Transverse colon (tissue), 4 donors: ENCODE measurements around the gene FER1L5. TPM values are rescaled to one million over a fixed set of nuclear protein-coding genes. Genes with fewer than 3 reads are reported as not detected.
A peak's percentile ranks its signal among the peaks of the same experiment; 100 is the strongest.

Experiments used
- DNase-seq: peaks from one replicate; pipeline ENCODE4 v3.0.0-alpha.2; 2019
- H3K27ac ChIP-seq, 4 donors: fragments of 200-600 bp; sonication (generic); 2 replicates each; pipeline ENCODE4 v1.5.1; 2016 to 2018; ENCODE audit warnings: inconsistent platforms in 4 of 4
- H3K27me3 ChIP-seq: fragments of 200-600 bp; sonication (generic); 2 replicates; pipeline ENCODE4 v1.5.1; 2017; ENCODE audit warnings: inconsistent platforms
- H3K36me3 ChIP-seq, 4 donors: fragments of 200-600 bp; sonication (generic); 2 replicates each; pipeline ENCODE4 v1.5.1; 2017 to 2019; ENCODE audit warnings: inconsistent platforms in 4 of 4
- H3K4me1 ChIP-seq, 4 donors: fragments of 200-600 bp; sonication (generic); 2 replicates each; pipeline ENCODE4 v1.5.1; 2017 to 2020; ENCODE audit warnings: inconsistent platforms in 4 of 4
- H3K4me3 ChIP-seq, 4 donors: fragments of 200-600 bp; sonication (generic); 1 replicate in 1 of 4; 2 replicates in 3 of 4; pipeline versions ENCODE4 v1.5.1 to v1.6.1; 2017 to 2019; ENCODE audit warnings: inconsistent platforms in 4 of 4
- H3K9me3 ChIP-seq, 2 donors: fragments of 200-600 bp; sonication (generic); 2 replicates each; pipeline ENCODE4 v1.5.1; 2017 to 2019; ENCODE audit warnings: inconsistent platforms in 2 of 2
- CTCF ChIP-seq, 5 experiments: fragments of 200-600 bp in 3 of 5; fragments of 450-650 bp in 2 of 5; sonication (generic) in 3 of 5; IDR thresholded peaks; 1 replicate in 2 of 5; 2 replicates in 3 of 5; pipeline ENCODE4 v1.5.1; 2016 to 2017; ENCODE audit warnings: antibody characterized with exemption in 5 of 5, inconsistent platforms in 3 of 5, mild to moderate bottlenecking in 2 of 5, moderate library complexity in 1 of 5
- EP300 ChIP-seq: sonication (generic); formaldehyde crosslinking; IDR thresholded peaks from one replicate; pipeline ENCODE4 v1.6.1; 2017; ENCODE audit warnings: antibody characterized with exemption, low read depth
- POLR2A ChIP-seq: fragments of 450-650 bp; IDR thresholded peaks from one replicate; pipeline ENCODE4 v1.6.1; 2016; ENCODE audit warnings: antibody characterized with exemption, mild to moderate bottlenecking, moderate library complexity
- POLR2AphosphoS5 ChIP-seq, 3 donors: sonication (generic); formaldehyde crosslinking; IDR thresholded peaks; one replicate each; pipeline ENCODE4 v1.6.1; 2016; ENCODE audit warnings: antibody characterized with exemption in 3 of 3
- WGBS, 2 donors: methylation state at CpG; one replicate each; pipeline ENCODE4 v1.1.5; 2018; ENCODE audit warnings: low coverage in 1 of 2; 5-methylcytosine and 5-hydroxymethylcytosine counted together
- in situ Hi-C, 4 donors: fragments of 200-750 bp; cut with MboI; loops; one replicate each; pipeline versions ENCODE4 v1.15.0 to v1.15.1; 2017; ENCODE audit warnings: low sequenced_read_pairs in 3 of 4, low pct_ligation_motif_present in 1 of 4, low pct_unique_long_range_greater_than_20kb in 1 of 4
- intact Hi-C: fragments of 100-400 bp; cut with DNase I; formaldehyde crosslinking; loops from one replicate; pipeline ENCODE4 v1.15.1; 2023; ENCODE audit warnings: low total_unique reads
- total RNA-seq, 4 donors: library from RNA; depleted of rRNA; stranded (reverse); fragments of >200 nt; gene quantifications; one replicate each; pipeline ENCODE4 v1.1.0, GENCODE V29; 2016

Gene FER1L5
- not detected for total RNA-seq

DNA sequence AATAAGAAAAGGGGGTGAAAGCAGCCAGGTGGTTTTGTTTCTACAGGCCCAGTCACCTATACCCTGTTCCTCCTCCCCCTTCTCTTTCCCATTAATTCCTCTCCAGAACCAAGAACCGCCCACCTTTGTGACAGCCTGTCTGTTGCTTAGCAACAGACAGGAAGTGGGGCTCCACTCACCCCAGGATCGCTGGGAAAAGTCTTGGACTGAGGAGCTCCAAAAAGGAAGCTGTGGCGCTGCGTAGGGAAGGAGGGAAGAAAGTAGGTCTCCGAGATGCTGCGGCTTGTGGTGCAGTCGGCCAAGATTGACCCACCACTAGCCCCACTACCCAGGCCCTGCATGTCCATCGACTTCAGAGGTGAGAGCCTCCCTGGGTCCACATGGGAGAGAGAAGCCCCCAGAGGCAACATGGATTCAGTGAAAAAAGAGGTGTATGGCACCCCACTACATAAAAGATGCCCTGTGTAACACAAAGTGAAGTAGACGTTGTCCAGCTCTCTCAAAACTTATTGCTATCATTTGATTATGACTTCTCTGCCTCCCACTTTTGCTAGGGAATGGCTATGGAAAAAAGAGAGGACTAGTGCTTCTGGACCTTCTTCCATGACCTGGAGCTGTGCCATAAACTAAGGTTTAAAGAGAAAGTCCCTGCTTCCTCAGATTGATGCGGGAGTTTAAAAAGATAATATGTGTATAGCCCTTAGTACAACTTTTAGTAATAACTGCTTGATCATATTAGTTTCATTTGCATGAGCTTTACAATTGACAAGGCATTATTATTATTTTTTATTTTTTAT, at the start of gene FER1L5:
TSS of gene FER1L5 (plus strand) at position 201 of the 797 bp plus-strand sequence. CDS start at position 274, 73 bp downstream.
- no peak within 1 kb of the TSS for H3K4me3 ChIP-seq
- intact Hi-C loops (no loop called here), in situ Hi-C loops (no loop called here)
- no peaks in the 10 kb centered on the region for H3K27me3 ChIP-seq
- 56 to 69% methylated on average over 2 to 10 of the region's 10 CpGs for WGBS, 2 donors
- peaks cover 0 to 5% (median 2%) of the 10 kb centered on the region in 4 donors for H3K4me1 ChIP-seq
- H3K9me3 ChIP-seq, result no peaks in the 10 kb centered on the region
- no peak within 1 kb of the TSS for H3K27ac ChIP-seq
- DNase-seq, result no peak
- TF ChIP-seq POLR2A (no peak), CTCF (IDR thresholded peaks at IDR 0.05) (no peak), EP300 (no peak), POLR2AphosphoS5 (IDR thresholded peaks at IDR 0.05) (no peak)
- no peaks in the 10 kb centered on the region for H3K36me3 ChIP-seq

- no peak overlapping the region for H3K4me3 ChIP-seq
- peaks cover 0 to 60% (median 21%) of the 10 kb centered on the region in 4 donors for H3K36me3 ChIP-seq
- no peak for DNase-seq
- WGBS, 2 donors, result 77 to 83% methylated on average over 2 to 3 of the region's 3 CpGs
- no peaks in the 10 kb centered on the region for H3K4me1 ChIP-seq
- H3K27ac ChIP-seq, result peak overlapping the region in 1 of 4 donors; percentile 3
- intact Hi-C loops, result no loop called here
- TF ChIP-seq POLR2AphosphoS5 (IDR thresholded peaks at IDR 0.05), result no peak
- no peak for TF ChIP-seq EP300
- TF ChIP-seq CTCF (IDR thresholded peaks at IDR 0.05), result no peak
- no peak for TF ChIP-seq POLR2A
- no peaks in the 10 kb centered on the region for H3K27me3 ChIP-seq
- in situ Hi-C loops, result no loop called here
- no peaks in the 10 kb centered on the region for H3K9me3 ChIP-seq
Measured at GRCh38 chr2:96594282-96594681, 48.3 kb upstream of the FER1L5 start.

- DNase-seq, result no peak
- TF ChIP-seq POLR2A, result no peak
- TF ChIP-seq CTCF (IDR thresholded peaks at IDR 0.05), result no peak
- no peak for TF ChIP-seq EP300
- no peak for TF ChIP-seq POLR2AphosphoS5 (IDR thresholded peaks at IDR 0.05)
- Histone ChIP-seq H3K4me1 (no peaks in the 10 kb centered on the region), H3K27ac (peak overlapping the region in 1 of 4 donors; percentile 3), H3K4me3 (no peak overlapping the region), H3K27me3 (no peaks in the 10 kb centered on the region), H3K9me3 (no peaks in the 10 kb centered on the region), H3K36me3 (peaks cover 0 to 64% (median 24%) of the 10 kb centered on the region in 4 donors)
- intact Hi-C loops (no loop called here), in situ Hi-C loops (no loop called here)
- WGBS, 2 donors, result 85% methylated on average over 5 of the region's 5 CpGs; no CpG with 5 or more reads in 1 of the 2 donors
Measured at GRCh38 chr2:96594691-96595152, 47.8 kb upstream of the FER1L5 start.

- DNase-seq, result no peak
- Histone ChIP-seq H3K27ac (no peak overlapping the region), H3K27me3 (no peaks in the 10 kb centered on the region), H3K9me3 (no peaks in the 10 kb centered on the region), H3K36me3 (peaks cover 0 to 71% (median 32%) of the 10 kb centered on the region in 4 donors), H3K4me1 (no peaks in the 10 kb centered on the region), H3K4me3 (no peak overlapping the region)
- in situ Hi-C loops (no loop called here), intact Hi-C loops (no loop called here)
- no peak for TF ChIP-seq EP300
- TF ChIP-seq POLR2A, result no peak
- no peak for TF ChIP-seq CTCF (IDR thresholded peaks at IDR 0.05)
- TF ChIP-seq POLR2AphosphoS5 (IDR thresholded peaks at IDR 0.05), result no peak
Measured at GRCh38 chr2:96596596-96596995, 46.0 kb upstream of the FER1L5 start.
